ENCODE data around the gene TCFL5.

GRCh38 chr20:62826646-62827310 lies 34.8 kb downstream of the TCFL5 start:
- no peak for TF ChIP-seq SIN3A (IDR thresholded peaks at IDR 0.05; ENCODE audit: borderline replicate concordance, insufficient read depth, low read depth, low read length)
- no peak for TF ChIP-seq REST (IDR thresholded peaks at IDR 0.05; ENCODE audit: insufficient read depth in 1 of 2, low read depth in 2 of 2, low read length in 1 of 2)
- no peak for TF ChIP-seq CTCF (IDR thresholded peaks at IDR 0.05)
